22Rv1 (cell line): Measurements from ENCODE around the gene FAIM.
"Not testable (repeated sequence)": the region's sequence is repeated elsewhere in the genome, so short reads cannot be mapped to it uniquely, and the experiment has no call there.

ENCODE experiments used
- H3K27ac ChIP-seq: fragments of 450-650 bp; 2 replicates; pipeline ENCODE4 v1.5.1; 2017
- CTCF ChIP-seq: fragments of 450-650 bp; IDR thresholded peaks from 2 replicates; pipeline ENCODE4 v1.5.1; 2017; ENCODE audit warnings: mild to moderate bottlenecking
- ZFX ChIP-seq: fragments of 450-650 bp; IDR thresholded peaks from 2 replicates; pipeline ENCODE4 v1.6.1; 2017; ENCODE audit warnings: antibody characterized with exemption, borderline replicate concordance

FAIM gene

GRCh38 chr3:138594935-138595610 lies 13.5 kb upstream of the FAIM start:
- TF ChIP-seq ZFX = no peak
- TF ChIP-seq CTCF = peak; percentile 51
- peak overlapping the region; percentile 88 for H3K27ac ChIP-seq

GRCh38 chr3:138597186-138597976 lies 11.2 kb upstream of the FAIM start:
- not testable (repeated sequence) for H3K27ac ChIP-seq

- TF ChIP-seq CTCF (no peak), ZFX (no peak)
- H3K27ac ChIP-seq = no peak overlapping the region
These were observed 10.0 kb upstream of the FAIM start for GRCh38 chr3:138598534-138598933.

GRCh38 chr3:138600100-138600745 lies 8.3 kb upstream of the FAIM start:
- no peak overlapping the region for H3K27ac ChIP-seq
- TF ChIP-seq ZFX = no peak

GRCh38 chr3:138601661-138602060 lies 6.9 kb upstream of the FAIM start:
- H3K27ac ChIP-seq = not testable (repeated sequence)

GRCh38 chr3:138604106-138604595 lies 4.4 kb upstream of the FAIM start:
- not testable (repeated sequence) for H3K27ac ChIP-seq

GRCh38 chr3:138609898-138610266 lies 1.3 kb downstream of the FAIM start:
- peak overlapping the region; percentile 90 for H3K27ac ChIP-seq
- TF ChIP-seq ZFX (no peak), CTCF (no peak)

- H3K27ac ChIP-seq = no peak overlapping the region
- TF ChIP-seq ZFX = no peak
- TF ChIP-seq CTCF = no peak
These were observed 6.9 kb downstream of the FAIM start for GRCh38 chr3:138615462-138615861.

- TF ChIP-seq CTCF = no peak
- no peak overlapping the region for H3K27ac ChIP-seq
These were observed 11.9 kb downstream of the FAIM start for GRCh38 chr3:138620431-138620830.
